IPS-NIHi7 (cell line): Measurements from ENCODE around the gene ATP2A1.
"Not testable (repeated sequence)": the region's sequence is repeated elsewhere in the genome, so short reads cannot be mapped to it uniquely, and the experiment has no call there.

ENCODE experiments used
- DNase-seq: peaks from one replicate; pipeline ENCODE4 v3.0.0; 2012; ENCODE audit warnings: mixed read lengths; ENCODE audit errors: extremely low spot score

ATP2A1 gene

DNA sequence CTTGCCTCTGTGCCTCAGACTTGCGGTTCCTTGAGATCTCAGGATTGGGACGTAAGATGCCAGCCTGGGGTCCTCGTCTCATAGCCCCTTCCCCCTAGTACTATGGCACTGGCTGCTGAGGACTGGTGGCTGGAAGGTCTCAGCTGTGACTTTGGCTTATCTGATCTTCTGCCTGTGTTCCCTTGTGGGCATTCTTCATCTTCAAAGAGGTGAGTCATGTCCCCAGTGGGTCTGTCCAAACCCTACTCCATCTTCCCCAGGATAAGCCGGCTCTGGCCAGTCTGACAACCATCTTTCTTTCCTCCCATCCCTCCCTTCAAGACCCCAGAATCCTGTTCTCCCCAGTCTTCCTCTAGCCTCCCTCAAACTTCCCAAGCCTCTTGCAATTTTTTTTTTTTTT is 57.1 kb downstream of the ATP2A1 start:
- no peak for DNase-seq

DNA sequence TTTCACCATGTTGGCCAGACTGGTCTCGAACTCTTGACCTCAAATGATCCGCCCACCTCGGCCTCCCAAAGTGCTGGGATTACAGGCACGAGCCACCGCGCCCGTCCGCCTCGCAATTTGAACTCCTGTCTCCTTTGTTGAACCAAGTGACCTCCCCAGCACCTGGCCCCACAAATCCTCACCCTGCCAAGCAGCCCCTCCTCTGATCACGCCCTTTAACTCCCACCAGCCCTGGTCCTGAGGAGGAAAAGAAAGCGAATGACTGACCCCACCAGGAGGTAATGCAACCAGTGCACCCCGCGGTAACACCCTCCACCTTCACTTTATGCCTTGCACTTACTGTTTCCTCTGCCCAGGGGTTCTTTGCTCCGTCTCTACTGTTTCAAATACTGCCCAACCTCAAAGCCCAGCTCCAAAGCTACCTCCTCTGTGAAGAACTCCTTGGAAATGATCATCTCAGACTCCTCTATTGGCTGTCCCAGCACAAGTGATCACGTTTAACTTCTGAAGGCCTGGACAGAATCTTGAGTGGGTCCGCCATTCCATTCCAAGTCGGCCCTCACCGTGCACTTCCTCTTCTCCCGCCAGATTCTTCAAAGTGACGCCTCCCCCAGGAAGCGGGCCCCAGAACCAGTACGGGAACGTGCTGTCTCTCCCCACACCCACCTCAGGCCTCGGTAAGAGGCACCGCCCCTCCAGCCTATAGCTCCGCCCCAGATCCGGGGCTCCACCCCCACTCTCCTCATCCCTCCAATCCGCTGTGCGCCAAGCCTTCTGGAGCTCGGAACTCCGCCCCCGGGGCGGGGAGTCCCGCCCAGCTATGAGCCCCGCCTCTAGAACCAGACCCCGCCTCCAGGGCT is 57.9 kb downstream of the ATP2A1 start:
- DNase-seq: peak; percentile 93

GRCh38 chr16:28936784-28937155 is 58.5 kb downstream of the ATP2A1 start:
- no peak for DNase-seq

DNA sequence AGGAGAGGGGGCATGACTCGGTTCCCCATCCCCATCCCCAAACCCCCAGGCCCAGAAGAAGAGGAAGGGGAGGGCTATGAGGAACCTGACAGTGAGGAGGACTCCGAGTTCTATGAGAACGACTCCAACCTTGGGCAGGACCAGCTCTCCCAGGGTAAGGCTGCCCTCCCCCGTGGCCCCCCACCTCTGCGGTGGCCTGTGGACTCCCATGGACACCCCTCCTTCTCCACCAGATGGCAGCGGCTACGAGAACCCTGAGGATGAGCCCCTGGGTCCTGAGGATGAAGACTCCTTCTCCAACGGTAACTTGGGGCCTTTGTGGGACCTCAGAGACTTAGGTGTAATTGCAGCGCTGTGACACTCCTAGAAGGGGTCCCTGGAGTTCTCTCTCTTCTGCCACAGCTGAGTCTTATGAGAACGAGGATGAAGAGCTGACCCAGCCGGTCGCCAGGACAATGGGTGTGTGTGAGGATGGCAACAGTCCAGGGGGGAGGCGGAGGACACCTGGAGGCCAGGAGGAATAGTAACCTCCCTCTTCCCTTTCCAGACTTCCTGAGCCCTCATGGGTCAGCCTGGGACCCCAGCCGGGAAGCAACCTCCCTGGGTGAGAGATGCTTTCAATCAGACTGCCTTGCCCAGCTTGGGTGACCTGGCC is 59.1 kb downstream of the ATP2A1 start:
- DNase-seq: peak; percentile 19

GRCh38 chr16:28938721-28939120 is 60.4 kb downstream of the ATP2A1 start:
- DNase-seq: no peak

GRCh38 chr16:28939825-28940224 is 61.5 kb downstream of the ATP2A1 start:
- DNase-seq: not testable (repeated sequence)

DNA sequence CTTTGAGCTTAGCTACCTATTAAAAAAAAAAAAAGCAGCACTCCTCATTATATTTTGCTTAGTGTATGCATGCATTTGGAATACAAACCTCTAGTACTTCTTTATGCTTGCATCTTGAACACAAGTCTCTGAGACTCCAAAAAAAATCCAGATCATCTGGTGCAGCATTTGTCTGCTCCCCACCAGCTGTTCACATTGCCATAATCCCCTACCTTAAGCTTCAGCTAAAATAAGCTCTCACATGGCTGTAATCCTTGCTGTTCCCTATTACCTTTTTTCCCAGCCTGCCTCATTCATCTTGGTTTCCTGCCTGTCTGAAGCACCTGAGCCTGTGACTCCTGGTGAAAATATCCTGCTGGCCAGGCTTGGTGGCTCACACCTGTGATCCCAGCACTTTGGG is 65.0 kb downstream of the ATP2A1 start:
- DNase-seq: no peak

GRCh38 chr16:28946681-28947080 is 68.4 kb downstream of the ATP2A1 start:
- no peak for DNase-seq

GRCh38 chr16:28950648-28951409 is 72.5 kb downstream of the ATP2A1 start, which contains the start of gene NFATC2IP:
Gene NFATC2IP (plus strand): TSS chr16:28950937. CDS start chr16:28951012, 75 bp downstream.
- DNase-seq: peak; percentile 98

- DNase-seq: peak; percentile 56
Measured at GRCh38 chr16:28951410-28951943, 73.2 kb downstream of the ATP2A1 start.
